GM19452 (cell line): ENCODE data around the gene MED20.
"Not testable (repeated sequence)": the region's sequence is repeated elsewhere in the genome, so short reads cannot be mapped to it uniquely, and the experiment has no call there.

ENCODE experiments used
- ATAC-seq: cut with Tn5 transposase; IDR thresholded peaks from one replicate; pipeline ENCODE4 v1.9.1; 2021; ENCODE audit not compliant: unreplicated experiment

Gene MED20, protein sequence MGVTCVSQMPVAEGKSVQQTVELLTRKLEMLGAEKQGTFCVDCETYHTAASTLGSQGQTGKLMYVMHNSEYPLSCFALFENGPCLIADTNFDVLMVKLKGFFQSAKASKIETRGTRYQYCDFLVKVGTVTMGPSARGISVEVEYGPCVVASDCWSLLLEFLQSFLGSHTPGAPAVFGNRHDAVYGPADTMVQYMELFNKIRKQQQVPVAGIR

DNA sequence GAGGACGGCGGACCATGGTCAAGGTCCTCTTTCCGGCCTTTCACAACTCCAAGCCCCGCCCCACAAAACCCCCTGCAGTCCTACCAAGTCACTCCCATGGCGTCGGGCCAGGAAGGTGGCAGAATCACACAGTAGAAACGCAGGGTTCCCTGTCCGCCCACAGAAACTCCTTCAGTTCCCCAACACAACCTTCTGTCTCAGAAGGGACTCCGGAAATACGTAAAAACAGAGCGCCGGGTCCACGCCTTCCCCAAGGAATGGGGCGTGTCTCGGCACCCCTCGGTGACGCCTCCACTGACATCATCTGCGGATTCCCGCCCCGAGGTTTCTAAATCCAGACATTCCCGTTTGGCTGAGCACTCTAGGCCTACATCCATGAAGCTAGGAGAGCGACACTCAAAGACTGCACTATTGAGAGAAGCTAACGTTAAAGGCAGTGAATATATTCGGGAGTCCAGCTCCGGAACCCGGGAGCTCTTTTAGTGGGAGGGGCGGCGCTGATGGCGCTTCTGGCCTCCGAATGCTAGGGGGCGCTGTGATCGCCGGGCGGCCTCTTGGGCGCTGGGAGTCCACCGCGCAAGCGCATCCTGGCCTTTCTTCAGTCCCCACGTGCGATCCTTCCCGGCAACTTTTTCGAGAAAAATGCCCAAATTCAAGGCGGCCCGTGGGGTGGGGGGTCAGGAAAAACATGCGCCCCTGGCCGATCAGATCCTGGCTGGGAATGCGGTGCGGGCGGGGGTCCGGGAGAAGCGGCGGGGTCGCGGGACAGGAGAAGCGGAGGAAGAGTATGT lies at the start of gene MED20, which contains the start of gene BYSL:
Gene MED20, minus strand, starts transcription at position 219 of the 791 bp plus-strand sequence. Its CDS starts 121 bp downstream, at position 98.
Gene BYSL, plus strand, starts transcription at position 579 of the 791 bp plus-strand sequence. Its CDS starts 64 bp downstream, at position 643.
- ATAC-seq = peak; percentile 92

DNA sequence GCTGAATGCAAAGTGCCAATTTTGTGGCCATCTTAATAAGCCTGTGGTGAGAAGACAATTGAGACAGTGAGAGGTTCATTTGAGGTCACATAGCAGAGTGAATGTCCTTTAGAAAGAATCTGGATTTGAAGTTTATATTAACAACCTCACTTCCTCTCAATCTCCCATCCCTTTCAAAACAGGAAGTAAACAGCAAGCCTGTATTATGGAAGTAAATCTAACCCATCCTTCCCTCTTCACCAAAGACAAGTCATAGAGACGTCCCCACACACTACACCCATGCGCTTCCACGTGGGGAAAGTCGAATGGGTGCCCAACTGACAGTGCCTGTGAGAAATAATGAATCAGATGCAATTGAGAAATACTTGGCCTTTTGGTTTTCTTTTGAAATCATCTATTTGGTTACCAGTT lies 49.5 kb upstream of the MED20 start:
- ATAC-seq = no peak

DNA sequence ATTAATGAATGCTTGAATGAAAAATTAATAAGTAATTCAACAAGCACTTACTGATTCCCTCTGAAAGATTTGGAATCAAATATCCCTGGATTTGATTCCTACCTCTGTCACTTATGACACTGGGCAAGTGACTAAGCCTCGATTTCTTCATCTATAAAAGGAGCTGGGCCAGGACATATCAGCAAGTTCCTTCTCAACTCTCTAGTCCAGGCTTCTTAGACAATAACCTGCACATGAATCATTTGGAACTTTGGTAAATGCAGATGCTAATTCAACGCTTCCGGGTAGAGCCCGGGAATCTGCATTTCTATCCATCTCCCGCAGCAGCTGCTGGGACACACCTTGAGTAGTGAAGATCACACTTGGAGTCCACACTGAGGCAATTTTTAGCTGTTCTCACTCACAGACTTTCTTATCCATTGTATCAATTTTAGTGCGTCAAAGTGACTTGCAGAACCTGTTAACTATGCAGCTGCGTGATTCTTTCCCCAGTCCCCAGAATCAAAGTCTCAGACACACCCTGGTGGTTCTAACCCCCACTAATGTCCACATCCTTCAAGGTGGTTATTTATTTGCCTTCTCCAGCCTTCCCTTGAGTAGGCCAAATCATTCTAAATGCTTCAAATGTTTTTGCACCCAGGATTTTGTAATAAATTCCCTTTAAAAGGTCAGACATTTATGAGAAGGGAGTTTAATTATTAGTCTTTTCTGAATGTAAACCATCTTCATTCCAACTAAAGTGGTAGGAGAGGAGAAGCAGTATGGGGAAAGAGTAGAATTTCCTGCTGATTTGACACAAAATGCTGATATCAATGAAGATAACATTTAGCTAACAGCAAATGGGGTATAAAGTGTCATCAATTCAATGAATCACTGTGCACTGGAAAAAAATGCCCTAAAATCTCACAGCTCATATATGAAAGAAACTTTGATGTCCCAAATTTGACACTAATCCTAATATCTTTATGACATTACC lies 46.7 kb upstream of the MED20 start:
- no peak for ATAC-seq

DNA sequence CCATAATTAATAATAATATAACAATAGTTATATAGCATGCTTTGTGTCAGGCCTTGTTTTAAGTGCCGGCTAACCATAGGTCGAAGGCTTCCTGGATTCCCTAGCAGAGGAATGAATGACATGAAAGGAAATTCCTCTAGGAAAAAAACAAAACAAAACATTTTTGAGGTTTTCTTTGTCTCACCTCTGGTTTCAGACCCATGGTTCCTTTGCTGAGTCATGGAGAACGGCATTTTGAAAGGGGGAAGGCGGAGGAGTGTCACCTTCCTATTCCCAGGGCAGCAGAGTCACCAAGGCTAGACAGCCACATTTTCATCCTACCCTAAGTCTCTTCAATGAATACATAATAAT lies 46.0 kb upstream of the MED20 start:
- no peak for ATAC-seq

DNA sequence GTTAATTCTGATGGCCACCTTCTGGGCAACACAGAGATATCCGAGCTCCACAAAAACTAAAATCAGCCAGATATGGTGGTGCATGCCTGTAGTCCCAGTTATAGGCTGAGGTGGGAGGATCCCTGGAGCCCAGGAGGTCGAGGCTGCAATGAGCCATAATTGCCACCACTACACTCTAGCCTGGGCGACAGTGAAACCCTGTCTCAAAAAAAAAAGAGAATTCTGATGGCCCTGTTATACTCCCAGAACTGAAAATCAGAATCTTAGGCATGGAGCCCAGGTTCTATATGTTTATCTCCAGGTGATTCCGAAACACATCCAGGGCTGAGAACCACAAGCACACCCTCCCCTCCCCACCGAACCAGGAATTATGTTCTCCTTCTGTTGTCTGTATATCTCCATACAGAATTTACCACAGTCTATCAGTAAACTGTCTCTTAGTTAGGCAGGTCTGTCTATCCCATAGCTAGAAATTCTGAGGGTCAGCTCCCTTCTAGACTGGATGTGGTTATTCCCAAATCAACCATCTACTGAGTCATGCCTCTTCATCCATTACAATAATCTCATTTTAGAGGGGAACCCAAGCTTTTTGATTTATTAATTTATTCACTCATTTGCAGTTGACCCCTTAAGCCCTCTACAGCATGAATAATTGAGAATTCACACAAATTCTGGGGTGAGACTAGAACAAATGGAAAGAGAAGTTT lies 45.4 kb upstream of the MED20 start:
- no peak for ATAC-seq

DNA sequence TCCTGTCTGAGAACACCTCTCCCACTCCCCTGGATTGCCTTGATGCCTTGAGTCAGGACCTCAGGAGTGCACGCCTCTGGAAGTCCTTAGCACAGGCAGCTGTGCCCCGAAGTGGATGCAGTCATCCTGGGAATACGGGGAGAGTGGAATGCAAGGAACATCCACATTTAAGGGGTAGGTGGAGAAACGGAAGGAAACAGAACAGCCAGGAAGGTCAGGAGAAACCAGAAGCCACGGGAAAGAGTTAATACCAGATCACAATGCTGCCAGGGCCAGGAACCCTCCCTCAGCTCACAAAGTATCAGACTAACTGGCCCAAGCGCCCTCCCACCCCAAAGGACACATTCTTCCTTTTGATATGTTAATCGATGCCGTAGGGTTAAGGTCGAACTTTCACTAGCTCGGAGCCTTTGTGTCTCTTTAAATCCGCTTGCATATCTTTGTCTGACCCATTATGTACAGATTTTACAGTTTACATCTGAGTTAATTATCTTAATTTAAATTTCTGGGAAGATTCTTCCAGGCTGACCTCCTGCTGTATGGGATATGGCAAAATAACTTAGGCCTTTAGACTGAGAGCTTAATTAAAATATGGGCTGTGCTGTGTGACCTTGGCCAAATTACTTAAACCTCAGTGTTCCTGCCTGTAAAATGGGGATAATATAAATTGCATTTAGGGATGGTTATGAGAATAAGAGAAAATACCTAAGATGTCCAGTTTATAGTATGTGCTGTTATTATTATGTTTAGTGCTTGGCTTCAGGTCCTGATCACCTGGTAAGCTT lies 44.7 kb upstream of the MED20 start:
- no peak for ATAC-seq

DNA sequence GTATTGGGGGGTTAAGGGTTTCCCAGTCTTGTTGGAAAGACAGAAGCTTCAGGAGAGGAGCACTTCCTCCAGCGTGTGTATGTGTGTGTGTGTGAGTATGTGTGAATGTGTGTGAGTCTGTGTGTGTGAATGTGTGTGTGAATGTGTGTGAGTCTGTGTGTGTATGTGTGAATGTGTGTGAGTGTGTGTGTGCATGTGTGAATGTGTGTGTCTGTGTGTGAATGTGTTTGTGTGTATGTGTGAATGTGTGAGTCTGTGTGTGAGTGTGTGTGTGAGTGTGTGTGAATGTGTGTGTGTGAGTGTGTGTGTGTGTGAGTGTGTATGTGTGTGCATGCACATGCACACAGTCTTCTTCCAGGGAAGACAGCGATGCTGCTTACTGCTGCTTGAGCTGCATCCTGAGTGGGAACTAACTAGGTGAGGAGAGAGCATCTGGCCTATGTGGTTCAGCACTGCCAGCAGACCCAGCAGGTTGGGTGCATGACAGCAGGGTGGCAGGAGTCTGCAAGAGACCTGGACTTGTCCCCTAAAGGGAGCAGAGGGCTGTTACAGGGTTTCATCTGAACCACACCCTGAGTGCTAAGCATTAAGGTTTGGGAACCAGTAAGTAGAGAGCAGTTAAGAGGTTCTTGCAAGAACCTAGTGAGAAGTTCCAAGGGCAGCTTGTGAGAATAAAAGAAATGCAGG lies 43.4 kb upstream of the MED20 start:
- no peak for ATAC-seq

DNA sequence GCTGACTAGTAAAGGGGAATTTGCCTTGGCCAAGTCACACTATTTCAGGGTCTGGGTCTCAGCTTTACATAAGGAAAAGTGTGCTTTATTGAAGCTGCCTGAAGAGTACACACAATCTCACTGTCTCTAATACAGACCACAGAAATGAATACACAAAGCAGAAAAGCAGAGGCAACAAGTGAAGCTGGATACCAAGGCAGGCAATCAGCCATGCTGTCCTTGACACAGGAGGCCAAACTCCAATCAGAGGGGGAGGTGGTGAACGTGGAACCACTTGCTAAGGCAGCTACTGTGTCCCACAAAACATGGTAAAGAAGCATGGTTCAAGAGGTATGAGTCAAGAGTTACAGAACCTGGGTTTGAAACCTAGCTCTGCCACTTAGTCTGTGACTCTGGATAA lies 42.4 kb upstream of the MED20 start:
- ATAC-seq = no peak

DNA sequence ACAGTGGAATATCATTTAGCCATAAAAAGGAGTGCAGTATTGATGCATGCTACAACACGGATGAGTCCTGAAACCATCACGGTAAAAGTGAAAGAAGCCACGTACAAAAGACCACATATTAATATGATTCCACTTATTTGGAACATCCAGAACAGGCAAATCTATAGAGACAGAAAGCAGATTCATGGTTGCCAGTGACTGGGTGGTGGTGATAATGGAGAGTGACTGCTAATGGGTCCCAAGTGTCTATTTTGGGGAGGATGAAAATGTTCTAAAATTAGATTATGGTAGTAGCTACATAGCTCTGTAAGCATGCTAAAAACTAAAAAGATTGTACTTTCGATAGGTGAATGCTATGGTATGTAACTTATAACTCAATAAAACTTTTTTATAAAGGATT lies 39.1 kb upstream of the MED20 start:
- ATAC-seq = no peak

DNA sequence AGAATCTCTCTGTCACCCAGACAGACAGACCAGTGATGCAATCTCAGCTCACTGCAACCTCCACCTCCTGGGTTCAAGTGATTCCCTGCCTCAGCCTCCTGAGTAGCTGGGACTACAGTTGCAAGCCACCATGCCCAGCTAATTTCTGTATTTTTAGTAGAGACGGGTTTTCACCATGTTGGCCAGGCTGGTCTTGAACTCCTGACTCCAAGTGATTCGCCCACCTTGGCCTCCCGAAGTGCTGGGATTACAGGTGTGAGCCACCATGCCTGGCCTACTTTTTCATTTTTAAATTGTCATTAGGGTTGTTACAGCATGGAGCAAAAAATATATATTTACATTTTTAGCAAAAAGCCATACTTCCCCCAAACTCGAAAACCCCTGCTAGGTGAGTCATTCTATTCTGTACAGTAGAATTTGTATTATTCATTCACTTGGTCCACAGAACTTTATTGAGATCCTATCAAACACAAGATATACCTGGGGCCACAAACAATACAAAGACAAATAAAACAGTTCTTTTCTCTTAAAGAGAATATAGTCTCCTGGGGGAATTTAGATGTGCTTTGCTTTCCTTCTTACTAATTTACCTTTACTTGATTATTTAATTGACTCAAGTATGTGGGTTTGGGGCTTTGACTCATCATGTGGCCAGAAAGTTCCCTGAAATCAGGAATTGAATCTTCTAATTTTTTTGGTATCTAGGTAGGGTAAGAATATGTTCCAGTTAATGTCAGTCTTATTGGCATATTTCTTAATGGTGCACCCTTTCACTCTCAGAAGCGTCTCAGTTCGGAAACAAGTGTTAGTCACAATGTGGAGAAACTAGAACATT lies 37.3 kb upstream of the MED20 start:
- no peak for ATAC-seq

DNA sequence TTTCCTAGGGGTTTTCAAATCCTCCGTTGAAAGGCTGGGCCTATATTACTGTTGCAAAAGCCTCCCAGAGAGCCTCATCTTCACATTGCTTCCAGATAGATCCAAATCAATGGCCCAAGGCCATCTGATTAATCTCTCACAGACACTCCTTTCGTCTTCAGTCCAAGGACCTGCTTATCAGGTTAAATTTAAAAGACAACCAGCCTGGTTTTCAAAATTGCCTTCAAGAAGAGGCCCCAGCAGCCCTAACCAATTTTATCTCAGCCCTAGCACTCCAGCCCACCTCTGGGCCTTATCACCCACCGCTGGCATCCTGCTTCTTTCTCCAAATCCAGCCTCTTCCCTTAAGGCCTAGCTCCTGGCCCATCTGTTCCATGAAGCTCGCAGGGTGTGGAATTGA lies 36.2 kb upstream of the MED20 start:
- no peak for ATAC-seq

DNA sequence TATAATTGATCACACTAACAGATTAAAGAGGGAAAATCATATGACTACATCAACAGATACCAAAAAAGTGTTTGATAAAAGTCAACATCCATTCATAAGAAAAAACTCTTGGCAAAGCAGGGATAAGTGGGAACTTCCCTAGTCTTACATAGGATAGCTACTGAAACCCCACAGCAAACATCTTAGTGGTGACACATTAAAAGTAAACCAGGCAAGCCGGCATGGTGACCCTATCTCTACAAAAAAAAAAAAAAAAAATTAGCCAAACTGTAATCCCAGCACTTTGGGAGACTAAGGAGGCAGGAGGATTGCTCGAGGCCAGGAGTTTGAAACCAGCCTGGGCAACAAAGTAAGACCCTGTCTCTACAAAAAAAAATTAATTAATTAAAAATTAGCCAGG lies 34.5 kb upstream of the MED20 start:
- no peak for ATAC-seq

DNA sequence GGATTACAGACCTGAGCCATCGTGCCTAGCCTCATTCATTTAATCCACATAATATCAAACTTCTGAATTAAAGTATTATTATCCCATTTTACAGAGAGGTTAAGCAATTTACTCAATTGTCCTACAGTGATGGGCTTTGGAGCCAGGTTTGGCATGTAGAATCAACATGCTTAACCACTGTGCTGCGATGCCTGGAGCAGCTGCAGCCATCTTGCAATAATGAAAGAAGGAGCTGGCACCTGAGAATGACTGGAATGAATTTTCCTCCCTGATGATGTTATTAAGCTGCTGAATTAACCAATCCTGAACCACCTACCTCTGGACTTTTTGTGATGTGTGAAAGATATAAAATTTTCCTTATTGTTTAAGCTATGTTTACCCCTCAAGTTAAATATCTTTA lies 33.7 kb upstream of the MED20 start:
- ATAC-seq = no peak

DNA sequence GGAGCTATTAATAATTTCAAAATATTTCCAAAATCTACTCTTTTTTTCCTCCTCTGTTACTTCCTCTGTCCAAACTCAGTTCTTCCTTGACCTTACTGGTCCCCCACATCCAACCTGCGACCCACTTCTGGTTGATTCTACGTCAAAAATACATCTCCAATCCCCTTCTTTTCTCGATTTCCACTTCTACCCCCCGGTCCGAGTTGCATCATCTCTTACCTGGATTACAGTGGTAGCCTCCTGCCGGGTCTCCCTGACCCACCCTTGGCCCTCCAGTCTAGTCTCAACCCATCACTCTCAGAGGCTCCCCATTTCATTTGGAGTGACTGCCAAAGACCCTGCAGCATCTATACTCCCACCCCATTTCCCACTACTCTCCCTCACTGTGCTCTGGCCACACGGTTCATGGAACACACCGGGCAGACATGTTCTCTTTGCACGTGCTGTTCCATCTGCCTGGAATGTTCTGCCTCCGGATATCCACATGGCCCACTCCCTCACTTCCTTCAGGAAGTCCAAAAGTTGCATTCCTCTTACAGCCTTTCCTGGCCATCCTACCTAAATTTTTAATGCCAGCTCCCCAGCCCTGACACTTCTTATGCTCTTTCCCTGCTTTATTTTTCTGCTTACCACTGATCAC lies 26.8 kb upstream of the MED20 start:
- ATAC-seq = no peak

DNA sequence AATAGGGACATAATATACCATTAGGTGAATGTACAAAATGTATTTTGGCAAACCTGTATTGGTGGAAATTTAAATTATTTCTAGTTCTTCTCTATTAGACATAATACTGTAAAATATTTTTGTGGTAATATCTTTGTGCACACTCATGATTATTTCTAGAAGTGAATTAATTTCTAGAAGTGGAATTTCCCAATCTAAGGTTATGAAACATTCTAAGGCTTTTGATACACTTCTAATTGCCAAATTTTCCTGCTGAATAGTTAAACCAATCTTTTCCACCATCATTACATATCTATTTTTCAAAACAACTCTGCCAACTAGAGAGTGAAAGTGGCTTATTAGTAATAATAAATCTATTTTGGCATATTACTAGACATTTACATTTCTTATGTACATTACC lies 22.5 kb upstream of the MED20 start:
- ATAC-seq = no peak

DNA sequence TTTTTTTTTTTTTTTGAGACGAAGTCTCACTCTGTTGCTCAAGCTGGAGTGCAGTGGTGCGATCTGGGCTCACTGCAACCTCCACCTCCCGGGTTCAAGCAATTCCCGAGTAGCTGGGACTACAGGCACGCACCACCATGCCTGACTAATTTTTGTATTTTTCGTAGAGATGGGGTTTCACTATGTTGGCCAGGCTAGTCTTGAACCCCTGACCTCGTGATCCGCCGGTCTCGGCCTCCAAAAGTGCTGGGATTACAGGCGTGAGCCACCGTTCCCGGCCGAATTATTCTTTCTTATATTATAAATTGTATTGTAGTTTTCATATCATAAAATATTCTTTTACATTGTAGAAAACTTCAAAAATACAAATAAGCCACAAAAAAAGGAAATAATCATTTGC lies 21.9 kb upstream of the MED20 start:
- ATAC-seq = not testable (repeated sequence)

DNA sequence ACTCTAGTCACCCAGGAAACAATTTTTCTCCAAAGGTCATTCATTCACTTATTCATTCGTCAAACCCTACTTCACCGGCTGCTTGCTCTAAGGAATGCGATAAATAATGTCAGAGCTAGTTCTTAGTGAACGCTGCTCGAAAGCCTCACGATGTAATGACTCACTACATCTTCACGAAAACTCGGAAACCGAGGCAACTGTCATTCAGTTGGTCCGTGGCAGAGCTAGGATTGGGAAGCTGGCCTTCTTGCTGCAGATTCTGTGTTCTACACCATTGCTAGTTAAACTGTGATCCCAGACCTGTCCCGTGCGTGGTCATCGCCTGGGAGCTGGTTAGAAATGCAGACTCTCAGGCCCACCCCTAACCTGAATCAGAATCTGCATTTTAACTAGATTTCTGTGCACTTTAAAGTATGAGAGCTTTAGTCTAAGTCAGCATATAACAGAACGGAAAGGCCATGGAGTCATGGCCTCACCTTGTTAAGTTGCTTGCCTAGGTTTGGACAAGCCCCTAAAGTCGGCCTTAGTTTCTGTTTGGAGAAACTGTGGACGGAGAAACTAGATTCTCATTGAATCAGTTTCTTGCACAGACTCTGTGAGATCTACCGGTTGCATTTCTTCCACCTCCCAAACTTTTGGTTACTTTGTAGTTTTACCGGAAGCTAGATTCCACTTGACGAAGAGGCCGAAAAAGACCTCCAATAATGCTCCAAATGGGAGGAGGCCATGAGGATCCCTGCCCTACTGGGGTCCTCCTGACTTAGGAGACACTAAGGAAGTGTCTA lies 21.3 kb upstream of the MED20 start:
- ATAC-seq = peak; percentile 12
